Endodermal cell (in vitro differentiated cells): ENCODE data around the gene NSG1. TPM values are rescaled to one million over a fixed set of nuclear protein-coding genes. Genes with fewer than 3 reads are reported as not detected.
A peak's percentile ranks its signal among the peaks of the same experiment; 100 is the strongest.

Experiments
- DNase-seq: peaks from one replicate; pipeline ENCODE4 v3.0.0-alpha.2; 2017
- H3K27ac ChIP-seq: 2 replicates; pipeline ENCODE4 v1.5.1; 2013; ENCODE audit warnings: mild to moderate bottlenecking, low read depth, low read length, moderate library complexity
- H3K27me3 ChIP-seq: 2 replicates; pipeline ENCODE4 v1.6.1; 2013; ENCODE audit warnings: mild to moderate bottlenecking, low read length, moderate library complexity; ENCODE audit not compliant: insufficient read depth, control insufficient read depth, poor library complexity, severe bottlenecking
- H3K36me3 ChIP-seq: 2 replicates; pipeline ENCODE4 v1.7.0; 2013; ENCODE audit warnings: mild to moderate bottlenecking, low read length, moderate library complexity; ENCODE audit not compliant: control insufficient read depth, insufficient read depth
- H3K4me1 ChIP-seq: one replicate; pipeline ENCODE4 v1.7.0; 2013; ENCODE audit warnings: low read length; ENCODE audit not compliant: control insufficient read depth, insufficient read depth
- H3K4me3 ChIP-seq: 2 replicates; pipeline ENCODE4 v1.5.1; 2013; ENCODE audit warnings: mild to moderate bottlenecking, low read length, moderate library complexity
- H3K9ac ChIP-seq: 2 replicates; pipeline ENCODE4 v1.6.1; 2013; ENCODE audit warnings: mild to moderate bottlenecking, low read length, moderate library complexity; ENCODE audit not compliant: poor library complexity, severe bottlenecking; ENCODE audit errors: extremely low read depth
- H3K9me3 ChIP-seq: 2 replicates; pipeline ENCODE4 v1.6.1; 2013; ENCODE audit warnings: mild to moderate bottlenecking, low read length, moderate library complexity; ENCODE audit not compliant: control insufficient read depth
- H3K27ac Mint-ChIP-seq: 2 replicates; pipeline ENCODE4 v1.8.0; 2020; ENCODE audit warnings: mixed read lengths
- H3K27me3 Mint-ChIP-seq: 2 replicates; pipeline ENCODE4 v1.8.0; 2021; ENCODE audit warnings: mild to moderate bottlenecking, mixed read lengths; ENCODE audit not compliant: insufficient read depth
- H3K36me3 Mint-ChIP-seq: 2 replicates; pipeline ENCODE4 v1.8.0; 2020; ENCODE audit warnings: low read depth, mixed read lengths
- H3K4me1 Mint-ChIP-seq: 2 replicates; pipeline ENCODE4 v1.8.0; 2020; ENCODE audit warnings: mixed read lengths
- H3K4me3 Mint-ChIP-seq: 2 replicates; pipeline ENCODE4 v1.8.0; 2020; ENCODE audit warnings: mild to moderate bottlenecking, moderate library complexity, mixed read lengths
- H3K9me3 Mint-ChIP-seq: 2 replicates; pipeline ENCODE4 v1.8.0; 2020; ENCODE audit warnings: mild to moderate bottlenecking, mixed read lengths
- WGBS, 2 experiments: methylation state at CpG; one replicate each; pipeline versions ENCODE4 v1.1.5 to v1.1.7; 2013; ENCODE audit warnings: missing lambda C conversion rate in 2 of 2, mixed read lengths in 1 of 2; ENCODE audit not compliant: insufficient coverage in 1 of 2, insufficient read length in 1 of 2; 5-methylcytosine and 5-hydroxymethylcytosine counted together
- total RNA-seq, 2 donors: library from RNA; stranded (reverse); fragmentation: NEBNext Ultra II Directional in 1 of 2; extraction: Animal tissue kit (Norgen Biotek cat#: 25700) in 1 of 2; gene quantifications; 2 replicates in 1 of 2; 3 replicates in 1 of 2; pipeline ENCODE4 v1.2.1, GENCODE V29; 2021
- TF ChIP-seq, protein P1 (sequence below): fragments of 200-600 bp; sonication (generic); conservative IDR thresholded peaks from 2 replicates; pipeline ENCODE4 v1.5.0; 2021; ENCODE audit warnings: antibody characterized with exemption, mild to moderate bottlenecking

The NSG1 gene
- total RNA-seq, 2 donors from 2014 or later = 1.8 to 6.0 TPM

DNA sequence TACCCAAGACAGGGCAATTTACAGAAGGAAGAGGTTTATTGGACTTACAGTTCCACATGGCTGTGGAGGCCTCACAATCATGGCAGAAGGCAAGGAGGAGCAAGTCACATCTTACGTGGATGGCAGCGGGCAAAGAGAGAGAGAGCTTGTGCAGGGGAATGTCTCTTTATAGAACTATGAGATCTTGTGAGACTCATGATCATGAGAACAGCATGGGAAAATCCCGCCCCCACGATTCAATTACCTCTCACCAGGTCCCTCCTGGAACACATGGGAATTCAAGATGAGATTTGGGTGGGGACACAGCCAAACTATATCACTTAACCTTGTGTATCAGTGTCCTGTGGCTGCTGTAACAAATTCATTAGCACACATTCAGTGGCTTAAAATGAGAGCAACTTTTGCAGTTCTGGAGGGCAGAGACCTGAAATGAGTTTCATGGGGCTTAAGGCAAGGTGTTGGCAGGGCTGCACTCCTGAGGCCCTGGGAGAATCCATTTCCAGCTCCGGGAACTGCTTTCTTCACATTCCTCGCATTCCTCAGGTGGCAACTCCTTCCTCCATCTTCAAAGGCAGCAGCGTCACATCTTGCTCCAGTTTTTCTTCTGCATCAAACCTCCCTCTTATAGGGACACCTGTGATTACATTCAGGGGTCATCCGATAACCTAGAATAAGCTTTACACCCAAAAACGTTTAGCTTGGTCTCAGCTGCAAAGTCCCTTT lies 22.3 kb upstream of the NSG1 start:
- H3K27me3 Mint-ChIP-seq = peaks cover 11% of the 10 kb centered on the region
- WGBS, 2 experiments = 83 to 91% methylated on average over 7 to 9 of the region's 9 CpGs
- H3K4me3 Mint-ChIP-seq = no peak overlapping the region
- H3K36me3 ChIP-seq = no peaks in the 10 kb centered on the region
- DNase-seq = peak; percentile 73
- no peaks in the 10 kb centered on the region for H3K4me1 ChIP-seq
- H3K36me3 Mint-ChIP-seq = no peaks in the 10 kb centered on the region
- no peak overlapping the region for H3K27ac Mint-ChIP-seq
- H3K9ac ChIP-seq = no peak overlapping the region
- H3K9me3 Mint-ChIP-seq = peaks cover 11% of the 10 kb centered on the region
- TF ChIP-seq, protein P1, sequence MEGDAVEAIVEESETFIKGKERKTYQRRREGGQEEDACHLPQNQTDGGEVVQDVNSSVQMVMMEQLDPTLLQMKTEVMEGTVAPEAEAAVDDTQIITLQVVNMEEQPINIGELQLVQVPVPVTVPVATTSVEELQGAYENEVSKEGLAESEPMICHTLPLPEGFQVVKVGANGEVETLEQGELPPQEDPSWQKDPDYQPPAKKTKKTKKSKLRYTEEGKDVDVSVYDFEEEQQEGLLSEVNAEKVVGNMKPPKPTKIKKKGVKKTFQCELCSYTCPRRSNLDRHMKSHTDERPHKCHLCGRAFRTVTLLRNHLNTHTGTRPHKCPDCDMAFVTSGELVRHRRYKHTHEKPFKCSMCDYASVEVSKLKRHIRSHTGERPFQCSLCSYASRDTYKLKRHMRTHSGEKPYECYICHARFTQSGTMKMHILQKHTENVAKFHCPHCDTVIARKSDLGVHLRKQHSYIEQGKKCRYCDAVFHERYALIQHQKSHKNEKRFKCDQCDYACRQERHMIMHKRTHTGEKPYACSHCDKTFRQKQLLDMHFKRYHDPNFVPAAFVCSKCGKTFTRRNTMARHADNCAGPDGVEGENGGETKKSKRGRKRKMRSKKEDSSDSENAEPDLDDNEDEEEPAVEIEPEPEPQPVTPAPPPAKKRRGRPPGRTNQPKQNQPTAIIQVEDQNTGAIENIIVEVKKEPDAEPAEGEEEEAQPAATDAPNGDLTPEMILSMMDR = no peak
- H3K9me3 ChIP-seq = peaks cover 10% of the 10 kb centered on the region
- no peak overlapping the region for H3K27ac ChIP-seq
- H3K4me1 Mint-ChIP-seq = peaks cover 12% of the 10 kb centered on the region
- no peak overlapping the region for H3K4me3 ChIP-seq
- no peaks in the 10 kb centered on the region for H3K27me3 ChIP-seq

DNA sequence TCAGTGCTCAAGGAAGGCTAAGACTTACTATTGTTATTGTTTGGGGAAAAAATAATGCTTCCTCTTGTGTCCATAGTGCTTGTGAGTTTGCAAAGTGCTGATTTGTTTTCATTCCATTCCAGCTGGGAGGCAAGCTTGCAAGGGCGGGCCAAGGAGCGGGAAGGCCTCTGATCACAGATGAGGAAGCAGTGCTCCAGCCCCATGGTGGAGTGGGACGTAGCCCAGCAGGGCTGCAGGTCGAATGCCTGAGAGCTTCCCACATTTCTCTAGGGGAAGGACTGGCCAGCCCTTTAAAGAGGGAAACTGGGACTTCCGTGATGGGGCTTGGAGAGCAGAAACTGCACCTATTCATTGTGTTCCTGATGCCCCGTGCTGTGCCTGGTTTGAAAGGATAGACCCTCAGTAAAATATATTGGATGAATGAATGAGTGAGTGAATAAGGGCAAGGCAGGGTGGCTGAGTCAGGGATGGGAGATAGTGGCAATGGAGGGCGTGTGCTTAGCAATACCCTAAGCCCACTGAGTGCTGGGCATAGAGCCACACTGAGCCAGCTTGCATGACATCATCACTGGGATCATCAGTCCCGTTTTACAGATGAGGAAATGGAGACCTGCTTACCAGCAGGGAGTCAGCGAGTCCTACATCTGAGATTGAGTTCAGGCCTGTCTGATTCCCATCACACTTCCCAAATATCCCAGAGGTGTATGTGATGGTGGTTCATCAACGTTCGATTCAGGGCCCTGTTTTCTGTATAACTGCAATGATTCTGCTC lies 17.9 kb upstream of the NSG1 start:
- no peak overlapping the region for H3K4me3 Mint-ChIP-seq
- H3K36me3 Mint-ChIP-seq = no peaks in the 10 kb centered on the region
- DNase-seq = no peak

DNA sequence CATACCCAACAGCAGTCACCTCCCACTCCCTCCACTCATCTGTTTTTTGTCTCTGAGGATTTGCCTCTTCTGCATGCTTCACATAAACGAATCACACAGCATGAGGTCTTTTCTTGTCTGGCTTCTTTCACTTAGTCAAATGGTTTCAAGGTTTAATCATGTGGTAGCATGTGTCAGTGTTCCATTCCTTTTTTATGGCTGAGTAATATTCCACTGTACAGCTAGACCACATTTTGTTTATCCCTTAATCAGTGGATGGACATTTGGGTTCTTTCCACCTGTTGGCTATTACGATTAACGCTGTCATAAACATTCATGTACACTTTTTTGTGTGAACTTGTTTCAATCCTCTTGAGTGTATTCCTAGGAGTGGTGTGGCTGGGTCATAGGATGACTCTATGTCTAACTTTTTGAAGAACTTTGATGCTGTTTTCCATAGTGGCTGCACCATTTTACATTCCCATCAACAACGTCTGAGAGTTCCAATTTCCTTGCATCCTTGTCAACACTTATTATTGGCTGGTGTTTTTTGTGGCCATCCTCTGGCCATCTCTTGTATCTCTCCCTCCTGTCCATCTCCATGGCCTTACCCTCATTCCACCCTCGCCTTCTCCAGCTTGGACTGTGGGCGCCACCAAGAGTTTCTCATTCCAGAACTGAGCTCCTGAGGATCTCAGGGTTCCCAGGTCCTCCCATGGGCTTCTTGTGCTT lies 12.4 kb upstream of the NSG1 start:
- Histone ChIP-seq H3K27ac (no peak overlapping the region), H3K36me3 (no peaks in the 10 kb centered on the region), H3K4me1 (no peaks in the 10 kb centered on the region), H3K27me3 (peaks cover 14% of the 10 kb centered on the region), H3K4me3 (no peak overlapping the region), H3K9ac (no peak overlapping the region), H3K9me3 (peaks cover 7% of the 10 kb centered on the region)
- WGBS, 2 experiments = 87 to 93% methylated on average over 2 to 6 of the region's 6 CpGs
- TF ChIP-seq, protein P1 = no peak
- H3K27ac Mint-ChIP-seq = no peak overlapping the region
- peaks cover 10% of the 10 kb centered on the region for H3K9me3 Mint-ChIP-seq
- no peak overlapping the region for H3K4me3 Mint-ChIP-seq
- peaks cover 32% of the 10 kb centered on the region for H3K27me3 Mint-ChIP-seq
- no peak for DNase-seq
- no peaks in the 10 kb centered on the region for H3K36me3 Mint-ChIP-seq
- no peaks in the 10 kb centered on the region for H3K4me1 Mint-ChIP-seq

More for the DNA sequence above, 17.9 kb upstream of the NSG1 start:
- TF ChIP-seq, protein P1 = no peak
- peaks cover 8% of the 10 kb centered on the region for H3K4me1 Mint-ChIP-seq
- H3K9me3 Mint-ChIP-seq = peaks cover 11% of the 10 kb centered on the region
- Histone ChIP-seq H3K27me3 (no peaks in the 10 kb centered on the region), H3K9ac (no peak overlapping the region), H3K9me3 (peaks cover 10% of the 10 kb centered on the region), H3K36me3 (no peaks in the 10 kb centered on the region), H3K27ac (no peak overlapping the region), H3K4me3 (no peak overlapping the region), H3K4me1 (no peaks in the 10 kb centered on the region)
- H3K27me3 Mint-ChIP-seq = peaks cover 26% of the 10 kb centered on the region
- H3K27ac Mint-ChIP-seq = no peak overlapping the region
- 88 to 98% methylated on average over 6 to 11 of the region's 11 CpGs for WGBS, 2 experiments
